H1 (cell line): ENCODE results near the gene ABHD14A. TPM values are rescaled to one million over a fixed set of nuclear protein-coding genes. Genes with fewer than 3 reads are reported as not detected.

Experiments
- CHD2 ChIP-seq: IDR thresholded peaks from 2 replicates; pipeline ENCODE4 v1.6.1; 2012; ENCODE audit warnings: low read length, improper control_type of control experiment
- FOSL1 ChIP-seq: IDR thresholded peaks from 2 replicates; pipeline ENCODE4 v1.6.1; 2011; ENCODE audit warnings: mild to moderate bottlenecking, low read depth, low read length, moderate library complexity; ENCODE audit not compliant: insufficient read depth
- HDAC2 ChIP-seq, 2 experiments: fragments of 300-600 bp in 1 of 2; sonication (generic) in 1 of 2; IDR thresholded peaks; 2 replicates each; pipeline ENCODE4 v1.6.1; 2011 to 2012; ENCODE audit warnings: low read depth in 2 of 2, low read length in 2 of 2, mild to moderate bottlenecking in 2 of 2, moderate library complexity in 2 of 2, borderline replicate concordance in 1 of 2, inconsistent platforms in 1 of 2
- POLR2A ChIP-seq, 2 experiments: IDR thresholded peaks; 1 replicate in 1 of 2; 2 replicates in 1 of 2; pipeline ENCODE4 v1.6.1; 2011; ENCODE audit warnings: low read depth in 2 of 2, low read length in 2 of 2, mild to moderate bottlenecking in 2 of 2; ENCODE audit errors: control extremely low read depth in 1 of 2
- RAD21 ChIP-seq, 2 experiments: IDR thresholded peaks in 1 of 2; conservative IDR thresholded peaks in 1 of 2; 2 replicates each; pipeline ENCODE4 v1.6.1; 2011; ENCODE audit warnings: low read depth in 2 of 2, low read length in 2 of 2, improper control_type of control experiment in 1 of 2, inconsistent platforms in 1 of 2, mild to moderate bottlenecking in 1 of 2, moderate library complexity in 1 of 2
- TEAD4 ChIP-seq: IDR thresholded peaks from 2 replicates; pipeline ENCODE4 v1.6.1; 2012; ENCODE audit warnings: low read depth, low read length, inconsistent platforms, mixed read lengths
- USF2 ChIP-seq: IDR thresholded peaks from 2 replicates; pipeline ENCODE4 v1.6.1; 2011; ENCODE audit warnings: low read length, improper control_type of control experiment
- polyA plus RNA-seq, 7 experiments: library from polyadenylated mRNA; depleted of rRNA in 3 of 7; stranded (reverse) in 5 of 7; unstranded in 2 of 7; fragments of >200 nt in 5 of 7; fragments of 200-250 nt in 2 of 7; gene quantifications; 1 replicate in 5 of 7; 2 replicates in 1 of 7; 4 replicates in 1 of 7; pipeline versions ENCODE4 v1.2.1 to v1.2.3, GENCODE V29; 2011 to 2013; ENCODE audit warnings: missing spikeins in 2 of 7, mixed read lengths in 2 of 7
- total RNA-seq: library from RNA; stranded (reverse); fragmentation: NEBNext Ultra II Directional; extraction: Animal tissue kit (Norgen Biotek cat#: 25700); gene quantifications from 2 replicates; pipeline ENCODE4 v1.2.1, GENCODE V29; 2021

Gene ABHD14A
- total and polyA plus RNA-seq, 2 of the 8 experiments (the other 6 are each of a cell fraction or from before 2014, with no cell fraction given): 4.6 to 9.8 TPM

GRCh38 chr3:51969841-51970240 lies 5.0 kb upstream of the ABHD14A start (continued):
- no peak for TF ChIP-seq RAD21 (IDR thresholded peaks at IDR 0.05 in 1 of 2, conservative IDR thresholded peaks at IDR 0.05 in 1 of 2; ENCODE audit: low read depth in 2 of 2, low read length in 2 of 2)
- no peak for TF ChIP-seq TEAD4
- TF ChIP-seq CHD2: no peak
- no peak for TF ChIP-seq HDAC2 (IDR thresholded peaks at IDR 0.05; ENCODE audit: borderline replicate concordance in 1 of 2, low read depth in 2 of 2, low read length in 2 of 2)
- no peak for TF ChIP-seq USF2
- TF ChIP-seq FOSL1: no peak
- no peak for TF ChIP-seq POLR2A (IDR thresholded peaks at IDR 0.05; ENCODE audit: control extremely low read depth in 1 of 2, low read depth in 2 of 2, low read length in 2 of 2)
